ENCODE data around the gene OTOP1.

OTOP1 gene

DNA sequence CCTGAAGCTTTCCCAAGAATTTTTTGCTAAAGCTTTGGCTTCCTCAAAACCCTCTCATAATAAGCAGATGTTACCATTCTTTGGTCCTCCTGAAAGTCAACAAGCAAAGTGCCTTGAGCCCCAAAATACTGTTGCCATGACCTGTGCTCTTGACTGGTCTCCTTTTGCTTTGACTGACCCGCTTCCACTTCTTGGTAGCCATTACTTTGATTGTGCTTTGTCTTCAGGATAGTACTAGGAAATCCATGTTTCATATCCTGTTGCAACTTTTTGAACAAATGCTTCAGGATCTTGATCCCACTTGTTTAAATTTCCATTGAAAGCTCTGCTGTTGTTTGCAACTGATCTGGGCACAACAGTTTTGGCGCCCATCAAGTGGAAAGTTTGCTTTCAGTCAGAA, 6.9 kb upstream of the OTOP1 start:
- TF ChIP-seq, protein P1, sequence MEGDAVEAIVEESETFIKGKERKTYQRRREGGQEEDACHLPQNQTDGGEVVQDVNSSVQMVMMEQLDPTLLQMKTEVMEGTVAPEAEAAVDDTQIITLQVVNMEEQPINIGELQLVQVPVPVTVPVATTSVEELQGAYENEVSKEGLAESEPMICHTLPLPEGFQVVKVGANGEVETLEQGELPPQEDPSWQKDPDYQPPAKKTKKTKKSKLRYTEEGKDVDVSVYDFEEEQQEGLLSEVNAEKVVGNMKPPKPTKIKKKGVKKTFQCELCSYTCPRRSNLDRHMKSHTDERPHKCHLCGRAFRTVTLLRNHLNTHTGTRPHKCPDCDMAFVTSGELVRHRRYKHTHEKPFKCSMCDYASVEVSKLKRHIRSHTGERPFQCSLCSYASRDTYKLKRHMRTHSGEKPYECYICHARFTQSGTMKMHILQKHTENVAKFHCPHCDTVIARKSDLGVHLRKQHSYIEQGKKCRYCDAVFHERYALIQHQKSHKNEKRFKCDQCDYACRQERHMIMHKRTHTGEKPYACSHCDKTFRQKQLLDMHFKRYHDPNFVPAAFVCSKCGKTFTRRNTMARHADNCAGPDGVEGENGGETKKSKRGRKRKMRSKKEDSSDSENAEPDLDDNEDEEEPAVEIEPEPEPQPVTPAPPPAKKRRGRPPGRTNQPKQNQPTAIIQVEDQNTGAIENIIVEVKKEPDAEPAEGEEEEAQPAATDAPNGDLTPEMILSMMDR (IDR thresholded peaks at IDR 0.05; ENCODE audit: low read length), result no peak
- TF ChIP-seq EZH2phosphoT487 (IDR thresholded peaks at IDR 0.05; ENCODE audit: low read length) (no peak), EZH2 (optimal IDR thresholded peaks at IDR 0.05; ENCODE audit: low read depth, low read length) (no peak)
- H3K4me1 ChIP-seq (ENCODE audit: low read length), result no peaks in the 10 kb centered on the region
- H3K9me2 ChIP-seq (replicated peaks; ENCODE audit: insufficient read depth, low read length), result no peaks in the 10 kb centered on the region
- H4K20me1 ChIP-seq (ENCODE audit: insufficient read depth, low read length), result no peaks in the 10 kb centered on the region
- no peaks in the 10 kb centered on the region for H3F3A ChIP-seq (ENCODE audit: insufficient read depth, low read length)
- no peak overlapping the region for H3K27ac ChIP-seq (ENCODE audit: low read length)
- no peak overlapping the region for H3K4me2 ChIP-seq (ENCODE audit: low read depth, low read length)
- H3K79me2 ChIP-seq (ENCODE audit: low read length), result no peaks in the 10 kb centered on the region
- H3K36me3 ChIP-seq (replicated peaks; ENCODE audit: insufficient read depth, low read length), result no peaks in the 10 kb centered on the region
- no peak for DNase-seq
- H3K4me3 ChIP-seq (ENCODE audit: low read length), result no peak overlapping the region
- H3K27me3 ChIP-seq (replicated peaks; ENCODE audit: insufficient read depth, low read length), result peaks cover under 1% of the 10 kb centered on the region; the same call in 1 of the 2 replicates
- no peak overlapping the region for H2AFZ ChIP-seq (ENCODE audit: low read length)
- no peak overlapping the region for H3K9ac ChIP-seq (ENCODE audit: low read length)
- no peaks in the 10 kb centered on the region for H3K9me3 ChIP-seq (replicated peaks; ENCODE audit: insufficient read depth, low read length)

DNA sequence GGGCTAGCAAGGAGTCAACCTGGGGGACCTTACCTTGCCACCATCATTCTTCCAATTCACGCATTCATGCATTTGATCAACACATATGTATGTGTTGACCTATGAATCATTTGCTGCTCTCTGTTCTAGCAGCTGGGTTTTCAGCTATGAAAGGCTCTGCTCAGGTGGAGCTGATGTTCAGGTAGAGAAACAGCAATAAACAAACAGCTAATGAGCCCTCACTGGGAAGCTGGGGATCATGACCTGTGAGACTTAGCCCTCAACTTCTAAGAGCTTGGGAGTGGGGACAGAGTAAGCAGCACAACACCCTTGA, 1.6 kb upstream of the OTOP1 start:
- H3K4me3 ChIP-seq (ENCODE audit: low read length), result no peak overlapping the region
- H3K9me3 ChIP-seq (replicated peaks; ENCODE audit: insufficient read depth, low read length), result no peaks in the 10 kb centered on the region
- H3K27me3 ChIP-seq (replicated peaks; ENCODE audit: insufficient read depth, low read length), result peaks cover 25% of the 10 kb centered on the region
- TF ChIP-seq EZH2 (optimal IDR thresholded peaks at IDR 0.05; ENCODE audit: low read depth, low read length) (no peak), EZH2phosphoT487 (IDR thresholded peaks at IDR 0.05; ENCODE audit: low read length) (no peak)
- TF ChIP-seq, protein P1 (IDR thresholded peaks at IDR 0.05; ENCODE audit: low read length), result no peak
- no peak overlapping the region for H3K4me2 ChIP-seq (ENCODE audit: low read depth, low read length)
- H3K9ac ChIP-seq (ENCODE audit: low read length), result no peak overlapping the region
- H3K36me3 ChIP-seq (replicated peaks; ENCODE audit: insufficient read depth, low read length), result no peaks in the 10 kb centered on the region
- no peak overlapping the region for H2AFZ ChIP-seq (ENCODE audit: low read length)
- no peaks in the 10 kb centered on the region for H3K79me2 ChIP-seq (ENCODE audit: low read length)
- no peaks in the 10 kb centered on the region for H3K9me2 ChIP-seq (replicated peaks; ENCODE audit: insufficient read depth, low read length)
- no peaks in the 10 kb centered on the region for H3K4me1 ChIP-seq (ENCODE audit: low read length)
- no peaks in the 10 kb centered on the region for H4K20me1 ChIP-seq (ENCODE audit: insufficient read depth, low read length)
- no peaks in the 10 kb centered on the region for H3F3A ChIP-seq (ENCODE audit: insufficient read depth, low read length)
- H3K27ac ChIP-seq (ENCODE audit: low read length), result no peak overlapping the region
- no peak for DNase-seq

DNA sequence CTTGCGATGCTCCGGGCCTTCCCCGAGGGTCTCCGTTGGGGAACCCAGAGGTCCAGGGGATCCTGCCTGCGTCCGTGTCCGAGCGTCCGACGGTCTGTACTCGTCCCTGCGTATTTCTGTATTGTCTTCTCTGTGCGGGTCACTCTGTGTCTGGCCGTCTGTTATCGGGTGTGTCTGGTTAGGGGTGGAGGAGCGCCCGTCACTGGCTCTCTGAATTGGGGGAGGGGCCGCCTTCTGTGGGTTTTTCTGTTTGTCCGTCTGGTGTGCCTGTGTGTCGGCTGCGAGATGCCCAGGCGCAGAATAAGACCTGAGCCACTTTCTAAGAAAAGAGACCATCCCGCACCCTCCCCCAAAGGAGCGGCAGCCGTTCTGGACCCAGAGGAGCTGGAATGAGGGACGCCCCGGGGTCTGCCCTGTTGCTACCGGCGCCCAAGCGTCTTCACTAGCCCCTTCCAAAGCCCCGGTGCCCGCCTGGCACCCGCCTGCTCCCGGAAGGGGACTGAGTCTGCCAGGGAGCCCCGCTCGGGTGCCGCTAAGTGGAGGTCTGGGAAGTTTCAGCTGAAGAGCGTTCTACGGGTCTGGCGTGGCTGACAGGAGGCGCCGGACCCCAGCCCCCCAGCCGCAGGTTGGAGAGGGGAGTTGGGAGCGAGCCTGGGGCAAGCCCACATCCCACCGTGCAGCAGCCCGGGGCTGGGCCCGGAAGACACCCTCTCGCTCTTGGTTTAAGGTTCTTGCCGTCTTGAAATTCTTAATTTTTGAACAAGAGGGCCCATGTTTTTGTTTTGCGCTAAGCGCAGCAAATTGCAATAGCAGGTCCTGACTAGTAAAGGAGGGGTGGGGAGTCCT, 1.0 kb upstream of the OTOP1 start:
- DNase-seq, result no peak
- Histone ChIP-seq H3K4me2 (ENCODE audit: low read depth, low read length) (no peak overlapping the region), H3F3A (ENCODE audit: insufficient read depth, low read length) (no peaks in the 10 kb centered on the region), H3K27ac (ENCODE audit: low read length) (no peak overlapping the region), H3K4me3 (ENCODE audit: low read length) (no peak overlapping the region), H3K9ac (ENCODE audit: low read length) (no peak overlapping the region), H3K9me2 (replicated peaks; ENCODE audit: insufficient read depth, low read length) (no peaks in the 10 kb centered on the region), H3K4me1 (ENCODE audit: low read length) (no peaks in the 10 kb centered on the region), H3K9me3 (replicated peaks; ENCODE audit: insufficient read depth, low read length) (no peaks in the 10 kb centered on the region), H3K79me2 (ENCODE audit: low read length) (no peaks in the 10 kb centered on the region), H3K36me3 (replicated peaks; ENCODE audit: insufficient read depth, low read length) (no peaks in the 10 kb centered on the region), H3K27me3 (replicated peaks; ENCODE audit: insufficient read depth, low read length) (peaks cover 28% of the 10 kb centered on the region), H2AFZ (ENCODE audit: low read length) (no peak overlapping the region), H4K20me1 (ENCODE audit: insufficient read depth, low read length) (no peaks in the 10 kb centered on the region)
- TF ChIP-seq EZH2 (optimal IDR thresholded peaks at IDR 0.05; ENCODE audit: low read depth, low read length), result no peak
- TF ChIP-seq, protein P1 (IDR thresholded peaks at IDR 0.05; ENCODE audit: low read length), result no peak
- no peak for TF ChIP-seq EZH2phosphoT487 (IDR thresholded peaks at IDR 0.05; ENCODE audit: low read length)

Data from MM.1S (cell line).